OCI-M2 (cell line): Measurements from ENCODE around the gene SIN3B.

Source experiments
- DNase-seq: peaks from one replicate; lab custom pipeline; 2025; ENCODE audit not compliant: unreplicated experiment; lab: John Stamatoyannopoulos, UW

SIN3B gene

GRCh38 chr19:16825312-16826052, 3.7 kb upstream of the SIN3B start:
- DNase-seq: no peak

- no peak for DNase-seq
Observed at GRCh38 chr19:16829822-16830289, 658 bp downstream of the SIN3B start.

- DNase-seq: no peak
Observed at GRCh38 chr19:16830679-16831078, 1.5 kb downstream of the SIN3B start.

GRCh38 chr19:16831531-16831930, 2.3 kb downstream of the SIN3B start:
- DNase-seq: no peak

GRCh38 chr19:16834747-16835146, 5.5 kb downstream of the SIN3B start:
- no peak for DNase-seq

- DNase-seq: no peak
Observed at GRCh38 chr19:16836115-16837034, 7.2 kb downstream of the SIN3B start.

GRCh38 chr19:16837035-16837362, 7.8 kb downstream of the SIN3B start:
- no peak for DNase-seq

- DNase-seq: no peak
Observed at GRCh38 chr19:16841391-16841926, 12.3 kb downstream of the SIN3B start.

GRCh38 chr19:16846901-16847300, 17.7 kb downstream of the SIN3B start:
- no peak for DNase-seq

- DNase-seq: no peak
Observed at GRCh38 chr19:16847430-16847829, 18.2 kb downstream of the SIN3B start.

GRCh38 chr19:16849168-16849567, 20.0 kb downstream of the SIN3B start:
- DNase-seq: no peak

- no peak for DNase-seq
Observed at GRCh38 chr19:16850133-16850532, 20.9 kb downstream of the SIN3B start.

- no peak for DNase-seq
Observed at GRCh38 chr19:16851031-16851712, 22.0 kb downstream of the SIN3B start.

- no peak for DNase-seq
Observed at GRCh38 chr19:16853066-16853465, 23.9 kb downstream of the SIN3B start.

GRCh38 chr19:16856091-16856490, 26.9 kb downstream of the SIN3B start:
- DNase-seq: no peak

- no peak for DNase-seq
Observed at GRCh38 chr19:16859626-16860025, 30.4 kb downstream of the SIN3B start.

- DNase-seq: no peak
Observed at GRCh38 chr19:16860118-16860517, 30.9 kb downstream of the SIN3B start.

- DNase-seq: no peak
Observed at GRCh38 chr19:16861011-16861410, 31.8 kb downstream of the SIN3B start.

- no peak for DNase-seq
Observed at GRCh38 chr19:16861834-16862233, 32.6 kb downstream of the SIN3B start.

- no peak for DNase-seq
Observed at GRCh38 chr19:16862826-16863415, 33.7 kb downstream of the SIN3B start.

- DNase-seq: no peak
Observed at GRCh38 chr19:16867211-16867610, 38.0 kb downstream of the SIN3B start.
